HG03558 (cell line): Measurements from ENCODE around the gene ATAD3B.
"Not testable (repeated sequence)": the region's sequence is repeated elsewhere in the genome, so short reads cannot be mapped to it uniquely, and the experiment has no call there.

Experiments
- ATAC-seq: cut with Tn5 transposase; IDR thresholded peaks from one replicate; pipeline ENCODE4 v1.9.1; 2021; ENCODE audit warnings: moderate number of reproducible peaks; ENCODE audit not compliant: unreplicated experiment; ENCODE audit errors: extremely low read depth

The ATAD3B gene

GRCh38 chr1:1432951-1433803 is 38.4 kb upstream of the ATAD3B start:
- ATAC-seq = no peak

GRCh38 chr1:1433804-1434130 is 37.8 kb upstream of the ATAD3B start:
- ATAC-seq = no peak

- no peak for ATAC-seq
These were observed 37.3 kb upstream of the ATAD3B start for GRCh38 chr1:1434131-1434823.

GRCh38 chr1:1434824-1435105 is 36.8 kb upstream of the ATAD3B start:
- ATAC-seq = no peak

GRCh38 chr1:1435106-1435903 is 36.3 kb upstream of the ATAD3B start, which contains the start of gene VWA1:
TSS of gene VWA1 (plus strand) at chr1:1435690. CDS start at chr1:1435749, 59 bp downstream.
- ATAC-seq = no peak

GRCh38 chr1:1435911-1436629 is 35.5 kb upstream of the ATAD3B start:
- ATAC-seq = no peak

GRCh38 chr1:1436630-1437032 is 34.9 kb upstream of the ATAD3B start:
- no peak for ATAC-seq

GRCh38 chr1:1437033-1437903 is 34.3 kb upstream of the ATAD3B start:
- no peak for ATAC-seq

GRCh38 chr1:1437904-1438376 is 33.6 kb upstream of the ATAD3B start:
- ATAC-seq = no peak

- no peak for ATAC-seq
These were observed 32.8 kb upstream of the ATAD3B start for GRCh38 chr1:1438531-1439381.

- ATAC-seq = no peak
These were observed 31.9 kb upstream of the ATAD3B start for GRCh38 chr1:1439546-1440261.

- ATAC-seq = no peak
These were observed 31.1 kb upstream of the ATAD3B start for GRCh38 chr1:1440262-1441001.

- no peak for ATAC-seq
These were observed 30.3 kb upstream of the ATAD3B start for GRCh38 chr1:1441002-1441888.

GRCh38 chr1:1442069-1442770 is 29.3 kb upstream of the ATAD3B start:
- ATAC-seq = no peak

GRCh38 chr1:1446631-1447030 is 24.9 kb upstream of the ATAD3B start:
- not testable (repeated sequence) for ATAC-seq
